Thyroid gland (tissue), 4 donors: ENCODE results near the gene ZBED2.

Experiments used
- POLR2A ChIP-seq, 2 donors: fragments of 450-650 bp; IDR thresholded peaks; one replicate each; pipeline ENCODE4 v1.6.1; 2017; ENCODE audit warnings: antibody characterized with exemption in 2 of 2, mild to moderate bottlenecking in 2 of 2, moderate library complexity in 1 of 2
- TF ChIP-seq, protein P1 (sequence below), 6 experiments: fragments of 200-600 bp in 3 of 6; fragments of 450-650 bp in 3 of 6; sonication (generic) in 3 of 6; IDR thresholded peaks; one replicate each; pipeline ENCODE4 v1.5.1; 2016 to 2019; ENCODE audit warnings: antibody characterized with exemption in 6 of 6, mild to moderate bottlenecking in 2 of 6, inconsistent platforms in 1 of 6, moderate library complexity in 1 of 6

DNA sequence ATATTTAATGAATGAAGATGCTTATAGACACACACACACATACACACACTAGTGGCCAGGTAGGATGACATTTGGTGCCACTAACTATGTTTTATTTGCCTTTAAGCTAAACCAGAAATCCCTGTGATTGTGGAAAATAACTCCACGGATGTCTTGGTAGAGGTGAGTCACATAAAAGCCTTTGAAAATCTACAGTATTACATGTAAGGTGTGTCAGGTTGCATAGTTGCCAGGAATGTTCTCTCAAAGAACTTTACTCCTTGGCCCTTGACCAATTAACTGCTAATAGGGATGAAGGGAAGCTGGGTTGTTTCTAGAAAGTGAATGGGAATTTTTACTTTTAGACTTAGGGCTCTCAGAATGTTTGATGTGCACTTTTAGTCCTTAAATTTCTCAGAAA is 9.9 kb downstream of the ZBED2 start:
- TF ChIP-seq POLR2A (IDR thresholded peaks at IDR 0.05): no peak
- TF ChIP-seq, protein P1, sequence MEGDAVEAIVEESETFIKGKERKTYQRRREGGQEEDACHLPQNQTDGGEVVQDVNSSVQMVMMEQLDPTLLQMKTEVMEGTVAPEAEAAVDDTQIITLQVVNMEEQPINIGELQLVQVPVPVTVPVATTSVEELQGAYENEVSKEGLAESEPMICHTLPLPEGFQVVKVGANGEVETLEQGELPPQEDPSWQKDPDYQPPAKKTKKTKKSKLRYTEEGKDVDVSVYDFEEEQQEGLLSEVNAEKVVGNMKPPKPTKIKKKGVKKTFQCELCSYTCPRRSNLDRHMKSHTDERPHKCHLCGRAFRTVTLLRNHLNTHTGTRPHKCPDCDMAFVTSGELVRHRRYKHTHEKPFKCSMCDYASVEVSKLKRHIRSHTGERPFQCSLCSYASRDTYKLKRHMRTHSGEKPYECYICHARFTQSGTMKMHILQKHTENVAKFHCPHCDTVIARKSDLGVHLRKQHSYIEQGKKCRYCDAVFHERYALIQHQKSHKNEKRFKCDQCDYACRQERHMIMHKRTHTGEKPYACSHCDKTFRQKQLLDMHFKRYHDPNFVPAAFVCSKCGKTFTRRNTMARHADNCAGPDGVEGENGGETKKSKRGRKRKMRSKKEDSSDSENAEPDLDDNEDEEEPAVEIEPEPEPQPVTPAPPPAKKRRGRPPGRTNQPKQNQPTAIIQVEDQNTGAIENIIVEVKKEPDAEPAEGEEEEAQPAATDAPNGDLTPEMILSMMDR (IDR thresholded peaks at IDR 0.05): no peak
